Peyer's patch (tissue), 4 donors: ENCODE results near the gene DCLK2.

Experiments used
- CTCF ChIP-seq, 6 experiments: fragments of 450-650 bp in 4 of 6; fragments of 200-600 bp in 2 of 6; sonication (generic) in 1 of 6; IDR thresholded peaks; one replicate each; pipeline ENCODE4 v1.5.1; 2017 to 2019; ENCODE audit warnings: antibody characterized with exemption in 6 of 6, mild to moderate bottlenecking in 3 of 6, moderate library complexity in 1 of 6
- POLR2A ChIP-seq, 2 donors: fragments of 450-650 bp; IDR thresholded peaks; one replicate each; pipeline ENCODE4 v1.5.1; 2017; ENCODE audit warnings: antibody characterized with exemption in 2 of 2, mild to moderate bottlenecking in 2 of 2, moderate library complexity in 2 of 2

DNA sequence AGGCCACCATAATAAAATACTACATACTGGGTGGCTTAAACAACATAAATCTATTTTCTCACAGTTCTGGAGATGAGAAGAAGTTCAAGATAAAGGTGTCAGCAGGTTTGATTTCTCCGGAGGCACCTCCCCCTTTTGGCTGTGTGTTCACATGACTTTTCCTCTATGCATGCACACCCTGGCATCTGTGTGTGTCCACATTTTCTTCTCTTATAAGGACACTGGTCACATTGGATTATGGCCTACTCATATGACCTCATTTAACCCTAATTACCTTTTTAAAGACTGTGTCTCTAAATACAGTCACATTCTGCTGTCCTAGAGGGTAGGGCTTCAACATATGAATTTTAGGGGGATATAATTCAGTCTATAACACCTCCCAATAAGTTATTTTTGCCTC is 79.8 kb downstream of the DCLK2 start:
- TF ChIP-seq POLR2A (IDR thresholded peaks at IDR 0.05) (no peak), CTCF (IDR thresholded peaks at IDR 0.05) (no peak)
